GM19328 (cell line): ENCODE measurements around the gene TMEM74B.
"Not testable (repeated sequence)": the region's sequence is repeated elsewhere in the genome, so short reads cannot be mapped to it uniquely, and the experiment has no call there.

ENCODE experiments used
- ATAC-seq: cut with Tn5 transposase; IDR thresholded peaks from one replicate; pipeline ENCODE4 v1.9.1; 2021; ENCODE audit warnings: mild to moderate bottlenecking, moderate library complexity; ENCODE audit not compliant: unreplicated experiment

The TMEM74B gene

GRCh38 chr20:1184638-1185315, at the start of gene TMEM74B:
Gene TMEM74B, minus strand, starts transcription at chr20:1184981. Its CDS starts 1,180 bp downstream, at chr20:1183801.
- ATAC-seq = no peak

GRCh38 chr20:1232286-1233111, 47.7 kb upstream of the TMEM74B start:
- ATAC-seq = no peak

- no peak for ATAC-seq
Measured at GRCh38 chr20:1229541-1229940, 44.8 kb upstream of the TMEM74B start.

- no peak for ATAC-seq
Measured at GRCh38 chr20:1225783-1226654, 41.2 kb upstream of the TMEM74B start, which contains the start of gene RAD21L1. Gene RAD21L1, plus strand, starts transcription at chr20:1226044. Its CDS starts 2,410 bp downstream, at chr20:1228454.

- ATAC-seq = no peak
Measured at GRCh38 chr20:1225263-1225782, 40.5 kb upstream of the TMEM74B start.

GRCh38 chr20:1224205-1224890, 39.6 kb upstream of the TMEM74B start:
- no peak for ATAC-seq

GRCh38 chr20:1222750-1223149, 38.0 kb upstream of the TMEM74B start:
- not testable (repeated sequence) for ATAC-seq

- not testable (repeated sequence) for ATAC-seq
Measured at GRCh38 chr20:1216527-1217427, 32.0 kb upstream of the TMEM74B start.

- no peak for ATAC-seq
Measured at GRCh38 chr20:1215386-1216170, 30.8 kb upstream of the TMEM74B start.

- ATAC-seq = no peak
Measured at GRCh38 chr20:1214838-1215261, 30.1 kb upstream of the TMEM74B start.

GRCh38 chr20:1212607-1213396, 28.0 kb upstream of the TMEM74B start:
- no peak for ATAC-seq

- ATAC-seq = no peak
Measured at GRCh38 chr20:1212023-1212422, 27.2 kb upstream of the TMEM74B start.

- ATAC-seq = no peak
Measured at GRCh38 chr20:1210501-1210900, 25.7 kb upstream of the TMEM74B start.

- no peak for ATAC-seq
Measured at GRCh38 chr20:1209447-1210387, 24.9 kb upstream of the TMEM74B start.

- ATAC-seq = no peak
Measured at GRCh38 chr20:1207293-1207878, 22.6 kb upstream of the TMEM74B start.
